ENCODE results near the gene FGF14.

The FGF14 gene

DNA sequence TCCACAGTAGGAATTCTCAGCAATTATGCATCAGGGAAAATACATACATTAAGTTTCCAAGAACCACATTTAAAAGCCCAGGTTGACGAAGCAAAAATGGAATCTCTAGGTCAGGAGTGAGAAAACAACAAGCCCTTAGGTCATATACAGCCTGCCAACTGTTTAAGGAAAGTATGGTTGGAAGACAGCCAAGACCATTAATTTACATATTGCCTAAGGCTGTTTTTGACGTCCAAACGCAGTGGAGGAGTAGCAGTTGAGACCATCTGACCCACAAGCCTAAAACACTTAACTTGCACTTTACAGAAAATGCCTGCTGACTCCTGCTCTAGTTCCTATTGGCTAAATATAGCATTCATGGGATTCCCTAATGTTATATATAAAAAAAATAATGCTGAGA is 650.4 kb downstream of the FGF14 start:
- peak; percentile 22 for DNase-seq

DNA sequence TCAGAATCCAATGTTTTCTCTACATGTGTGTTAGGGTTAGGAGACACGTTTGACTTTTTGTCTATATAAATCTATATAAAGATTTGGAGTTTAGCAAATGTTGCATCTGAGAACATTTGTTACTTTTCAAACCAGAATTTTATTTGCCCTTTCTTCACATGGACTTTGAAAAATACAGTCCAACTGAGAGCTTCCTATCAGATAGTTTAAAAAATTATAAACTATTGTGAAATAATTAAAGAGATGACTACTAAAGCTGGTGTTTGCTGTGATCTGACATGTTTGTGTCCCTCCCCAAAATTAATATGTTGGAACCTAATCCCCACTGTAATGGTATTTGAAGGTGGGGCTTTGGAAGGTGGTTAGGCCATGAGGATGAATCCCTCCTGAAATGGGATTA is 652.3 kb downstream of the FGF14 start:
- DNase-seq: no peak

DNA sequence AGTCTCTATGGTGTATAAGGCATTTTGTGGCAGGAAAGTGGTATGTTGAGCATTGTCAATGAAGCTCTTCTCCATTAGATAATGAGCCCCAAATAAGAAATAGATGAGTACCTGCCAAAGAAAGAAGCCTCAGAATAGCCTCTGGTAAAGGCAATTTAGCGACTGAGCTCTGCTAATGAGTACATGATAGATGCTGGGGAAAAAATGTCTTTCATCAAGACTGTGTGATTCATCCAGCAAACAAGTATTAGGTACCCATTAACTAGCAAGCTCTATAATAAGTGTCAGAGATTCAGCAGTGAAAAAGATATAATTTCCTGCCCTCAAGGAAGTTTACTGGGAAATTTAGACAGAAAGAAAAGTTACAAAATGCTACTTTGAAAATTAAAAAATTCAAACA is 654.8 kb downstream of the FGF14 start:
- no peak for DNase-seq

DNA sequence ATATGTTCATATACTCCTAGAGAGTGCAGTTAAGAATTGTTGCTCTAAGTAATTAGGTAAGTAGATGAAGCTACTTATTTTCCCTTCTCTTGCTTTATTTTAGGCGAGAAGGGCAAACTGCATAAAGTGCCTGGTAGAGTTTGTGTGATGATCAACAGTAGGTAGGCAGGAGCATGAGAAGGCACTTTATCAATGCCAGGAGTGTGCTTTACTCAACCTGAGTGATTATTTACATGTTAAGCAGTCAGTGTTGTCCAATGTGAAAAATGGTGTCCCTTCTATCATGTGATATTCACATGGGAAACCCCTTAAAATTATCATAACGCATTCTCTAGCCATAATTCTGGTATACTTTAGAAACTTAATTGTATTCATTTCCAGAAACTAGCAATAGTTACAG is 655.3 kb downstream of the FGF14 start:
- no peak for DNase-seq

DNA sequence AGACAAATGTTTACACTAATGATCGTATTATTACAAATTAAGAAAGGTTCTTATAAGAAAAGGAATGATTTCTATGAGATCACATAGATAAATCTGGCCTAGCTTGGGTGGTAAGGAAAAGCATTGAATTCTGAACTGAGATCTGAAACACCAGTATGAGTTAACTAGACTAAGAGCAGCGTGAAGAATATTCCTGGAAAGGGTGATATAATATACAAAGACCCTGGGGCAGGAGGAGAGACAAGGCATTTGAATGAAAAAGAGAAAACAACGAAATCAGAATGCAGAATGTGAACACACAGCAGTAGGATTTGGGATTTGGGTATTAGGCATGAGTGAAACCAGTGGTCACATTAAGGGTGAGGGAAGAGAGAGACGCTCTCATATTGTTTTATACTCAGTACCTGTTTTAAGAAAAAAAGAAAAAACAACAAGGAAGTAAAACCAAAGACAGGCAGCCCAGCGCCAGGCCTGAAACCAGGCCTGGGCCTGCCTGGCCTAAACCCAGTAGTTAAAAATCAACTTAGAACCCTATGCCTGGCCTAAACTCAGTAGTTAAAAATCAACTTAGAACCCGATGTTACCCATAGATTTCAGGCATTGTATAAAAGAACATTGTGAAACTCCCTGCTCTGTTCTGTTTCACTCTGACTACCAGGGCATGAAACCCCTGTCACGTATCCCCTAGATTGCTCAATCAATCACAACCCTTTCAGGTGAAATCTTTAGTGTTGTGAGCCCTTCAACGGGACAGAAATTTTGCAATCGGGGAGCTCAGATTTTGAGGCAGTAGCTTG is 662.3 kb downstream of the FGF14 start:
- DNase-seq: no peak

DNA sequence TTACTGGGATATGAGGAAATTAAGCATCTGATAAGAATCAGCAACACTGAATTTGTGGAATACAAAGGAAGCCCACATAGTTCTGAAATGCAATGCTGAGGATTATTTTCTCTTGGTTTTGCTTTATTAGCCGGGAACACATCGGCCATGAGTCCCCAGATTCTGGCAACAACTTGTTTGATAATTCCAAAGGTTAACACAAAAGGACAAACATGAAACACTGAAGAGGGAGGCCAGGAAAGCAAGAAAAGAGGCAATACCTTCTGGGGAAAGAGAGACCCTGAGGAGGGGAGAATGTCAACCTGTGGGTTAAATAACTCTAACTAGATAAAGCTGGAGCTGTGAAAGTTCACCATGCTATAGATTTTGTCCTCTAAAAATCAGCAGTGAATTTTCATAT is 663.5 kb downstream of the FGF14 start:
- DNase-seq: no peak

DNA sequence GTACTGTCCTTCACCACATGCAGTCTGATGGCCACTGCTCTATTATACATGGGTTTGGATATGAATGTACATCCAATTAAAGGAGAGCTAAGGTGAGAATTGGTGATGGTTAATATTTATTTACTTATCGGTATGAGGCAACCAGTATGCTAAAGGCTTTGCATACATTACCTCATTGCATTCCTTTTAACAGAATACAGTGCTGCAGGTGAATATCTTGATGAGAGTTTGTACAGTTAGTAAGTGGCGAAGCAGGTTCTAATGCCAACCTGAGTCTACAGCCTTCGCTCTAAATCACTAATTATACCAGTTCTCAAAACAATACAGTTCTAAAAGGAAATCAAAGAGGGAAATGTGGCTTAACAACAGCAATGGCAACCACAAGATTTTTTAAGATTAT is 665.3 kb downstream of the FGF14 start:
- DNase-seq: no peak

DNA sequence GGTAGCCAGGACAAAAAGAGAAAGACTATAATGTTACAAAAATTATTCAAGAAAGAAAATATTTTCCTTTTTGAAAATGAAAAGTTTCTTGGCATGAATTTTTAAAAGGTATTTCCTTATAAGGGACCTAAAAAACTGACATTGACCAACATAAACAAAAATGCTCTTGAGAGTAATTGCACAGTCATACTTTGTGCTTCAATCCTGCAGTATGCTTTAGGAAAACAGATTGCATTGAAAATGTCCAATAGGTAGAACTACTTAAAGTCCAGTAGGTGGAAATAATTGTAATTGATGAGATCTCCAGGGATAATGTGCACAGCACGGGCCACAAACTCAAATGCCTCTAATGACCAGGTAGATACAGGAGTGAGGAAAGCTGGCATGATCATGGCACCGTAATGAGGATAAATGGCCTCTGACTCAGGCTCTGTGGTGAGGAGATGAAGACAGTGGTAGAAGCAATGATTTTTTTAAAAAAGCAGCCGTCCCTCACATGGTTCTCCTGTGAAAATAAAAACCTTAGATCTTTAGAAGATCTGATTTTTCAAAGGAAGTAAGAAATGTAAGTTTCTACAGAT is 671.3 kb downstream of the FGF14 start:
- DNase-seq: no peak

DNA sequence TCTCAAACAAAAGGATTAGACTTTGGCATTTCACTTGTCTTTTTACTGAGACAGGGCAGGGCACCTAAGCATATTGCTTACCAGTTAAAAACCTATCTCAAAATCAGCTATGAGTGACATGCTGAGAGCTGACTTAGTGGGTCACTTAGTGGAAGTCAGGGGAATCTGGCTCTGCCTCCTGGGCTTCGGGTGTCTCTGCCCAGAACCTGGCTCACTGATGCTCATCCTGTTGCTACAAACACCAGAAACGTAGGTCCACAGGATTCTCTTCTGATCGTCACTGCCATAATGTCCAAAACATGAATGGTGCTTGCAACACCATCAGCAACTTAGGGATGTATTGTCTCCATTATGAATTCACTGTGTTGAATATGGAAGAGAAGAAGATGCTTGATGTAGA is 673.2 kb downstream of the FGF14 start:
- no peak for DNase-seq

DNA sequence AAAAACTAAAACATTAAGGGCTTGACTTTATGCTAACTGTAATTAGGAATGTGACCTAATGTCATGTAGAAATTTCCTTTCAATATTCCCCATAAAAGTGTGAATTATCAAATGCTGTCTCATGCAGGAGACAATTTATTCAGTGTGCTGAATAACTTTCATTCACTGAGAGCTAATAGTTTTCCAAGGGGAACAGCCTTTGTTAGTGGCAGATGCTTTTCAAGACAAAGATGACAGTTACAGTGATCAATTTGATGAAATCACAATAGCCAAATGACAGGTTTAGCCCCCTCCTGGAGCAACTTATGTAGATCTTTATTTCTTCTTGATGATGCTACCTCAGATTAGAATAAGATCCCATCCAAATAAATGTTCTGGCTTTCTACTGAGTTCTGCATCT is 673.8 kb downstream of the FGF14 start:
- DNase-seq: no peak

DNA sequence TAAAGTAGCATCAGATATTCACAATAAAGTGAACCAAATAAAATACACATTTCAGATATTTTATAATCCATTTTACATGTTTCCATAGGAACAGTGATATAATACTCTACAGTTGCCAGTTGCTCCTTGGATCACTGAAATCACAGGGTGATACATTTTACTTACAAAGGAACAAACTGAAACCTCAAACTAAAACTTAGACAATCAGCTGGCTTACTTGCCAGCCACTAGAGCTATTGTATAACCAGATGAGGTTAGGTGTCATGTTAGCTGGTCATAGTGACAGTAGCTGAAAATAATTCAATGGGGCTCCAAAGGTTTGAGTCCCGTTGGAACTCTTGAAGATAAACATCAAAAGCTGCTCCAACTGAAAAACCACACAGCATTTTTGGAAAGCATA is 674.7 kb downstream of the FGF14 start:
- DNase-seq: no peak

DNA sequence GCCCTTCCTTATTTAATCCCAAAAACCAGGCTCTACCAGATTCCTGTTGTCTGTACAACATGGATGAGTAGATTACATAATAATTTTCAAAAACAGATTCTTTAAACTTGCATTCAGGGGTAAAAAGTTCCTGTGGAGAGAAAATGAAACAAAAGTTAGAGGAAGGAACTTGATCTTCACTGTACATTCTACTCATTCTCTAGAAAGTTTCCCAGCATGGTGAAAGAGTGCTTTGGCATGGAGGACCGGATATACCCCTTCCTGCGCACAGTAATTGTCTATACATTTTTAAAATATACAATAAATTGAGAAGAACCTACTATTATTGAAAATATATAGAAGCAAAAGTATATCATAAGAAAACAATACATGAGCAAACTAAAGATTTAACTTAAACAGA is 675.2 kb downstream of the FGF14 start:
- DNase-seq: no peak

DNA sequence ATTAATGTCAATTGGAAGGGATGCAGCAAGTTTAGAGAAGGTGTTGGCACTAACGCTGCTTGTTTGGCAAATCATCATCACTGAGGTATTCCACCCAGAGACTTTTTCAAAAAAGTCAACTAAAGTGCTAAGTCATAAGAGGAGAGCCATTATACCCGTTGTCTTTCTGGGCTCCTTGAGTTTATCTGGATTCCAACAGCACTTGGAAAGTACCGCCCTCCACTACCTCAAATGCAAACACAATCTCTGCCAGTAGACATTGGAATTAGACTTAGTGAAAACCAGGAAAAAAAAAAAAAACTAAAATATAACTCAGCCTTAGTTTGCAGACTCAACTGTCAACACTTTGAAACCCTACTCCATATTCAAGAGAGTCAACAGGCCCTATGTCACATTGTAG is 683.4 kb downstream of the FGF14 start:
- no peak for DNase-seq

DNA sequence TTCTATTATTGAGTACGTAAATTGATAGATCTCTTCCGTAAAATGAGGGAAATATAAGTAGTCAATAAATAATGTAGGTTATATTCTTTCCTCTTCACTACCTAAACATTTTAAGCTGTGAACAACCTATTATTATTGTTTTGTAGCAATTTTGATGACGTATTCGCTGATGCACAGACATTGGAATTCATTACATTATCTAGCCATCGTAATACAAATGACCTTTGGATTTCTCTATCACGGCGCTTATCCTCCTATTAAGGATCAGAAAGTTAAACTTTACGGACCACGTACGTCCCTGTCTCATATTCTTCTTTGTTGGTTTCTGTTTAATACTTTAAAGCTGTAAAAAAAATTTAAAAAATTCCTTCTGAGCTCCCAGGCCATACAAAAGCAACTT is 684.5 kb downstream of the FGF14 start:
- no peak for DNase-seq

DNA sequence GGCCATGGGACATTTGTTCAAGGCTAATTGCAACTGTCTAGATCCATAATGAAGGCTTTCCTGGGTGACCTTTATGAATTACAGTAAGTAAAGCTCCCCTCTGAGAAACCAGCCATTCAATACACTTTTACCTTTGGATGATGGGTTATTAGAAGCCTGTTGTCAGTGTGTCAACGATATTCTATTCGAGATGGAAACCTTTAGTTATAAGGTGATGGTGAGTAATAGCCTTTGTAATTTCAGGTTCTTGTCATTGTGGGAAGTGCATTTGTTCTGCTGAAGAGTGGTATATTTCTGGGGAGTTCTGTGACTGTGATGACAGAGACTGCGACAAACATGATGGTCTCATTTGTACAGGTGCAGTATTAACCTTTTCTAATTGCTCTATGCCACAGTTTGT is 687.7 kb downstream of the FGF14 start:
- no peak for DNase-seq

DNA sequence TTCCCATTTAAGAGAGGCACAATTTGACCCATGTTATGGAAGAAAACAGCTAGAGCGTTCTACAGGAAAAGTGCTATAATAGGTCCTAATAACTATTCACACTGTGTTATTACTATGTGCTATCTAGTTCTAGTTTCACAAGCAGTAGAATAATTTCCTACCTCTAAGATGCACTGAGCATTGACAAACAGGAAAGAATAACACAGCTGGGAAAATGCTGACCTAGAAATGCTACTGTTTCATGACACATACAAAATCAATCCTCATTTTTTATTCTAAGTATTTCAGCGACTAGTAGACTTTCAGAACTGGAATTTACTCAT is 689.9 kb downstream of the FGF14 start:
- no peak for DNase-seq

DNA sequence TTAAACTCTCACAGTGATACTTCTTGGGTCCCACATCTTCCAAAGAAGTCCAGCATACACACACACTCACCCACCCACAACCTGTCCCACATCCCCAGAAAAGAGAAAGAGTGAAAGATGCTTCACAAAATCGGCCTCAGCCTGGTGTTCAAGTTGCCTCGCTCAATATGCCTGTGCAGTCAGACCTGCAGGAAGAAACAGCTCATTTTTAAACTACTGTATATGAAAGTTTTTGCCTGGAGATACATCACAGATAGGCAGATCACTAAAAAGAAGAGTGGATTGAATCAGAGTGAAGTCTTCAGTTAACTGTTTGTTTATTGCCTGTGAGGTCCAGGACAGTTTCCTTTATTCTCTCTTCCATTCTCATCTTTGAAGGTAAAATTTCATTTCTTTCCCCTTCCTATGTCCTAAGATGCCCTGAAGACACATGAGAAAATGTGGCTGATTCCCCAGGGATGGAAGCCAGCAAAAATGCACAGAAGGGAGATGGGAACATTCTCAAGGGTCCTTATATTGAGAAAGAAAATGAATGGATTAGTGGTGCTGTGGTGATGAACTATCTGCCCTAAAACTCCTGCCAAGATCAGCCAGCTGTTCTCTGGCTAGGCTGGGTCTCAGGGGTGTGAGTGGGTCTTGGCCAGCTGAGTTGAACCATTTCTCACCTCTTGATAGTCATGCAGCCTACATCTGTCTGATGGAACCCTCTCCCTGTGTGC is 690.4 kb downstream of the FGF14 start:
- no peak for DNase-seq

DNA sequence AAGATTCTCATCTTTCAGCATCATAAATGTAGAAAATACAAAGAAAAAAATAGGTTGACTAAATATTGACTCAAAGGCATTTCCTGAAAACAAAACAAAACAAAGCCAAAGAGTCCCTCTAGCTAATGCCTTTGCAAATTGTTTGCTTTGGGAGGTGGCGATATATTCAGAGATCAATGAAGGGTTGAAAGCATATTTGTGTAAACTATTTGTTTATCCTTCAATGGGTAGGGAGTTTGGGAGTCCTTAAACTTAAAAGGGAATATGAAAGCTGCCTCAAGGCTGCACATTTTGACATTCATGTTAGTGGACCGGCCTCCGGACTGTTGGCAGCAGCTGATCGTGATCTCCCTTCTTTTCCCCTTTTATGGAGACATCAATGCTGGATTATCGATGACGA is 691.9 kb downstream of the FGF14 start:
- no peak for DNase-seq

DNA sequence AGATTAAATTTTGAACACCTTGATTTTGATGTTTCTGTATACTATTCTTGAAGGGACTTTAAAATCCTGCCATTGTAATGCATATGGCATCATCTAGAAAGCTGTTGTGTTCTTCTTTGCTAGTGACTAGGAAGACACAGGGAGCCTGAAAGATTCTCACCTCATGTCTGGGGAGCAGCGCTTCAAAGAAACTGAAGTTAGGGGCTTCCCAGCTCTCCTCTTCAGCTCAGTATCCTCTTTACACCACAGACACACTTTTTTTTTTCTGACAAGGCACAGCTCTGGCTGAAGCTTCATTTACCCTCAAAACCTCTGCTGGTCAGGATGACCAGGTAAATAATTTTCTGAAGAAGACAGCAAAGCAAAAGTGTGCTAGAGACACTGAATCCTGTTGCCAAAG is 693.7 kb downstream of the FGF14 start:
- no peak for DNase-seq

DNA sequence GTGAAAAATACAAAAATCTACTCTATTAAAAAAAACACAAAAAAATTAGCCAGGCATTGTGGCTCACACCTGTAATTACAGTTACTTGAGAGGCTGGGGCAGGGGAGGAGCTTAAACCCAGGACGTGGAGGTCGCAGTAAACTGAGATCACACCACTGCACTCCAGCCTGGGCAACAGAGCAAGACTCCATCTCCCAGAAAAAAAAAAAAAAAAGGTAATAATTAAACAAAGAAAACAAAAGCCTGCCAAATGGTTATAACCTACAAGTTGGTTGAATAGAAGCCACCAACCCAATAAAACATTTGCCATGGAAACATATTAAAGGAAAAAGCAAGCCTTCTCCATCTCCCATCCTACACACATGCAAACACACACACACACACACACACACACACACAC is 694.2 kb downstream of the FGF14 start:
- no peak for DNase-seq

DNA sequence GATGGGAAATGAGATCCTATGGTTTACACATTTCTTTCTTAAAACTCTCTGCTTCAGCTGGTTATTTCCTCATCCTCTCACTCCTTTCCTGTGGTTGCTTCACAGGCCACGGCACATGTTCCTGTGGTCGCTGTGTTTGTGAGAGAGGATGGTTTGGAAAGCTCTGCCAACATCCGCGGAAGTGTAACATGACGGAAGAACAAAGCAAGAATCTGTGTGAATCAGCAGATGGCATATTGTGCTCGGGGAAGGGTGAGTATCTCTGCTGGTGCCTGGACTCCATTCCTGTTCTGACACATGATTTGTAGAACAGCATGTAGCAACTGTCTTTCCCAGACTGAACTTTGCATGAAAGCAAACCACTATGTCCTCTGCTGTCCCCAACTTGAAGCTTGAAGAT is 695.2 kb downstream of the FGF14 start:
- no peak for DNase-seq

DNA sequence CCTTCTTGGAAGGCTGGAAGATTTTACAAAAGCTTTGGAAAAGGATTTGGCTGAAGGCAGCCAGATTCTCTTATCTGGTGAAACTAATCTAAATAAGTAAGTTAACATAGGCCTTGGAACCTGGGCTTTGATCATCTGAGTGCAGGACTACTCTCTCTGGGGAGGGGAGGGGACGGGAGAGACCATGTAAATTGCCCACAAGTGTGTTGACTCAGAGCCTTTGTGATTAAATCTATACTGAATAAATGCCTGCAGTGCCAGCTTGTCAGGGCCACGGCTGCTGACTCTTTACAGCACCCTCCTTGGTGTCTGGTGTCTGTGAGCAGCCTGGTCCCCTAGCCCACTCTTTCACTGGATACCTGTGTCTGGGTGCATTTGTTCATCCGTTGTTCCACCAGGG is 698.0 kb downstream of the FGF14 start:
- no peak for DNase-seq

DNA sequence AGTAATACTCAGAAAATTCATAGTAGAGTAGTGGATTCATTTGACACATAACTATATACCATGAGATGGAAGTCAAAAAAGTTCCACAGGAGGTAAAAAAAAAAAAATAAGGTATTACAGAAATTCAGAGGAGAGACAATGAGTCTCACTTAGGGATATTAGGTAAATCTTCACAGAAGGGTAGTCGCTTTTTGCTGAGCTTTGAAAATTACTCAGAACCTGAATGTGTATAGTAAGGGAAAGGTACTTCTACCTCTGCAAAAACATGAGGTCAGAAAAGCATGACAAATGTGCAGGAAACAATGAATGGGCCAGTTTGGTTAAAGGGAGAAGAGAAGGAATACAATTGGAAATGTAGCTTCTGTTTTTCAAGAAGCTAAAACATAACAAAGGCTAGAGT is 698.8 kb downstream of the FGF14 start:
- no peak for DNase-seq

DNA sequence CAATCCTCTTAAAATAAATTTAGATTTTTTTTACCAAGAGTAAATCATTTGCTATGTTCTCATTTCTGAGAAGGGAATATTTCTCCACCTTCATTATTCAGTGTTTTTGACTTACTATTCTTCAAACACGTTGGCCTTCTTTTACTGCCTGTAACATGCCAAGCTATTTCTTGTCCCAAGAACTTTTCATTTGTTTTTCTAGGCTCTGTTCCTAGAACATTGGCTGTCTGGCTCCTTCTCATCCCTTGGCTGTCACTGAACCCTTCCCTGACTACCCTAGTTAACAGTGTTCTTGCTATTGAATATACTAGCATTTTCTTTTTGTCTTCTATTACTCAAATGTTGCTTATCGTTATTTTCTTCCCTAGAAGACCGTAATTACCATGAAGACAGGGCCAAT is 701.2 kb downstream of the FGF14 start:
- DNase-seq: no peak

DNA sequence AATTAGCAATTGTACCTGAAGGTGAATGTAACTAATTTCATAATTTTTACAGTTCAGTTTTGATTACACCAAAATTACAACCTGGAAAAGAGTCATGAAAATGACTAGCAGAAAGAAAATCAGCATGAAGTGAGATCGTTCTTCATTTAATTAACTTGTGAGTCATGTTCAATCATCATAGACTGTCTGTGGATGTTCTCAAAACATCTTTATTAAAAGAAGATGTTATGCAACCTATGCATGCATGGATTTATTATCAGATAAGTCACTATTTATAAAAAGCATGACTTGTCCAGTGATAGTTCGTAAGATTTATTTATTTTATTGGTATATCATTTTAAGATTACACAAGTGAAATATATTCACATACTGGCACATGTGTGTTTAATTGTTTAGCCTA is 703.4 kb downstream of the FGF14 start:
- no peak for DNase-seq
